Subcutaneous abdominal adipose tissue (tissue), 5 donors: ENCODE results near the gene POC1B.

ENCODE experiments used
- H3K27ac ChIP-seq: one replicate; pipeline ENCODE4 v1.7.0; 2013; ENCODE audit warnings: low read depth, mild to moderate bottlenecking, inconsistent platforms, low read length, moderate library complexity
- H3K27me3 ChIP-seq, 5 donors: one replicate each; pipeline ENCODE4 v1.7.0; 2013; ENCODE audit warnings: low read length in 5 of 5, inconsistent platforms in 1 of 5; ENCODE audit not compliant: control insufficient read depth in 5 of 5, insufficient read depth in 4 of 5
- H3K36me3 ChIP-seq, 5 donors: one replicate each; pipeline ENCODE4 v1.7.0; 2013; ENCODE audit warnings: low read length in 5 of 5; ENCODE audit not compliant: control insufficient read depth in 5 of 5, insufficient read depth in 5 of 5
- H3K4me1 ChIP-seq, 5 donors: one replicate each; pipeline ENCODE4 v1.7.0; 2013; ENCODE audit warnings: low read length in 5 of 5, mild to moderate bottlenecking in 3 of 5, moderate library complexity in 1 of 5; ENCODE audit not compliant: control insufficient read depth in 5 of 5, insufficient read depth in 5 of 5
- H3K4me3 ChIP-seq, 5 donors: one replicate each; pipeline ENCODE4 v1.7.0; 2013; ENCODE audit warnings: low read length in 5 of 5, low read depth in 1 of 5
- H3K9ac ChIP-seq, 5 donors: one replicate each; pipeline ENCODE4 v1.7.0; 2013; ENCODE audit warnings: low read length in 5 of 5, mild to moderate bottlenecking in 4 of 5, moderate library complexity in 3 of 5
- H3K9me3 ChIP-seq, 5 donors: one replicate each; pipeline ENCODE4 v1.7.0; 2013; ENCODE audit warnings: low read length in 5 of 5; ENCODE audit not compliant: control insufficient read depth in 5 of 5
- donor health status: healthy.
- donor health status: healthy.
- donor health status: healthy.
- donor health status: healthy.
- donor health status: healthy.

Gene POC1B

DNA sequence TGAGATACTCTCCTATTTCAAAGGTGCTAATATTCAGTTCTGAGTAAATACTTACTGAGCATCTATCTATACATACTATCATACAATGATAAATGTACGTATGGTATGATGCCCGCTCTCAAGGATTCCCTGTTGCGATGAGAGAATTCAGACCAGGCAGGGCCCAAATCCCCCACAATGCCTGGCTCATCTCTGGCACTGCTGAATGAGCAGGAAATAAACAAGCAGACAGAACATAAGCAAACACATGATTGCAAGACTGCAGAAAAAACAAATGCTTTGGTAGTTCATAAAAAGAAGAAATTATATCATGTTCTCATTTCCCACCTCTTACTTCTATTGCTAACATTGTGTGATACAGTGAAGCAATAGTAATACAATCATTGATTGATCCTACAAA, 96.3 kb downstream of the POC1B start:
- no peak overlapping the region for H3K9ac ChIP-seq
- H3K27ac ChIP-seq = no peak overlapping the region
- H3K4me1 ChIP-seq = peaks cover 0 to 5% (median 0%) of the 10 kb centered on the region in 5 donors
- H3K36me3 ChIP-seq = peaks cover 0 to 4% (median 0%) of the 10 kb centered on the region in 5 donors
- H3K9me3 ChIP-seq = no peaks in the 10 kb centered on the region
- no peak overlapping the region for H3K4me3 ChIP-seq
- no peaks in the 10 kb centered on the region for H3K27me3 ChIP-seq

DNA sequence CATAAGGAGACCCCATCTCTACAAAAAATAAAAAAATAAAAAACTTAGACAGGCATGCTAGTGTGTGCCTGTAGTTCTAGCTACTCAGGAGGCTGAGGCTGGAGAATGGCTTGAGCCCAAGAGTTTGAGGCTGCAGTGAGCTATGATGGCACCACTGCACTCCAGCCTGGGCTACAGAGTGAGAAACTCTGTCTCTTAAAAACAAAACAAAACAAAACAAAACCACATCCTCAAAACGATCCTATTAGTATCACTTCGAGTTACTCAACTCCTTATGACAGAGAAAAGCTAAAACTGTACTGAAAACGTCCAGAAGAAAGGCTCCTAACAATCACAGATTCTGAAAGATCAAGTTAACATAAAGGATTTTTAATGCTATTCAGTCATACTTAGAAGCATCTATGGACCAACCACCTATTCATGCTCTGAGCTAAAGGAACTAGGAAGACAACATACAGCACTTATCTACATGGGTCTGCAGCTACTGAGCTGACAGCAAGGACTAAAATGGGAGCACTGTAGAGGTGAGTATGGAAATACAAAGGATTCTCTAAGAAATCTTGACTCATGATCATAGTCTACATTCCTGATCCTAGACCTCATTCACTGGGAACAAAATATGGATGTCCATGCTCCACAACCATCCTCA, 98.2 kb downstream of the POC1B start:
- H3K9me3 ChIP-seq = no peaks in the 10 kb centered on the region

DNA sequence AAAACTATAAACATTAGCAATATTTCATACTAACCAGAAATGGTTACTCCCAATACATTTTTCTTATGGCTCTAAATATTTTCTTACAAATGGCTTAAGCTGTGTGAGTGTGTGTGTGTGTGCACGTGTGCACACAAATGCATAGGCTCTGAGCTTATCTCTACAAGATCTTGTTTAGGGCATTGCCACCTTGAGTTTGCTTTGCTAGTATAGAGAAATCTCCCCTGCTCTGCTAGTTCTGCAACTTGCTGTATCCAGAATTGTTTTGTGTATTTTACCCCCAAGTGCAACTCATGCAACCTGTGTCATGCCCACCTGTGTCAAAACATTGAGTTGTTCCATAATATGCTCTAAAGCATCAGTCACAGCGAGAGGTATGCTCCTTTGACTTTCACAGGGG, 101.0 kb downstream of the POC1B start:
- Histone ChIP-seq H3K27ac (no peak overlapping the region), H3K9me3 (no peaks in the 10 kb centered on the region), H3K36me3 (peaks cover 0 to 4% (median 0%) of the 10 kb centered on the region in 5 donors), H3K4me3 (no peak overlapping the region), H3K27me3 (no peaks in the 10 kb centered on the region), H3K9ac (no peak overlapping the region), H3K4me1 (peaks cover 0 to 5% (median 0%) of the 10 kb centered on the region in 5 donors)

More for the DNA sequence above, 98.2 kb downstream of the POC1B start:
- Histone ChIP-seq H3K9ac (no peak overlapping the region), H3K27ac (no peak overlapping the region), H3K27me3 (no peaks in the 10 kb centered on the region), H3K36me3 (peaks cover 0 to 4% (median 0%) of the 10 kb centered on the region in 5 donors), H3K4me1 (peaks cover 0 to 5% (median 0%) of the 10 kb centered on the region in 5 donors), H3K4me3 (no peak overlapping the region)

DNA sequence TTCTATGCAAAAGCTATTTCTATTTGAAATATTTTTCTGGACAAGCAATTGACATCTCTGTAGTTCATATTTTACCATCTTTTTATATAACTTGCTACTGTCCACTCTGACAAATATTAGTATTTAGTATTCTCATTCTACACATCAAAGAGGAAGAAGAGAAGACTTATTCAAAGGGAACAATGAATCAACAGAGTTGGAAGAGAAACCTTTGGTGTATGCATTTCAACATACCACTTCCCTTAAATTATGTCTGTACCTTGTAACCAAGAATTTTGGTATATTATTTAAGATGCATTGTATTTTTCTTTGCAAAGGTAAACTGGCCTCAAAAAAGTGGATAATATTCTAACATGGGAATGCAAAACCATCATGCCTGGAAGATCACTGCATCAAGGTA, 101.5 kb downstream of the POC1B start:
- no peaks in the 10 kb centered on the region for H3K9me3 ChIP-seq
- H3K4me3 ChIP-seq = no peak overlapping the region
- H3K4me1 ChIP-seq = peaks cover 0 to 5% (median 0%) of the 10 kb centered on the region in 5 donors
- peaks cover 0 to 4% (median 0%) of the 10 kb centered on the region in 5 donors for H3K36me3 ChIP-seq
- H3K27ac ChIP-seq = no peak overlapping the region
- no peak overlapping the region for H3K9ac ChIP-seq
- no peaks in the 10 kb centered on the region for H3K27me3 ChIP-seq

DNA sequence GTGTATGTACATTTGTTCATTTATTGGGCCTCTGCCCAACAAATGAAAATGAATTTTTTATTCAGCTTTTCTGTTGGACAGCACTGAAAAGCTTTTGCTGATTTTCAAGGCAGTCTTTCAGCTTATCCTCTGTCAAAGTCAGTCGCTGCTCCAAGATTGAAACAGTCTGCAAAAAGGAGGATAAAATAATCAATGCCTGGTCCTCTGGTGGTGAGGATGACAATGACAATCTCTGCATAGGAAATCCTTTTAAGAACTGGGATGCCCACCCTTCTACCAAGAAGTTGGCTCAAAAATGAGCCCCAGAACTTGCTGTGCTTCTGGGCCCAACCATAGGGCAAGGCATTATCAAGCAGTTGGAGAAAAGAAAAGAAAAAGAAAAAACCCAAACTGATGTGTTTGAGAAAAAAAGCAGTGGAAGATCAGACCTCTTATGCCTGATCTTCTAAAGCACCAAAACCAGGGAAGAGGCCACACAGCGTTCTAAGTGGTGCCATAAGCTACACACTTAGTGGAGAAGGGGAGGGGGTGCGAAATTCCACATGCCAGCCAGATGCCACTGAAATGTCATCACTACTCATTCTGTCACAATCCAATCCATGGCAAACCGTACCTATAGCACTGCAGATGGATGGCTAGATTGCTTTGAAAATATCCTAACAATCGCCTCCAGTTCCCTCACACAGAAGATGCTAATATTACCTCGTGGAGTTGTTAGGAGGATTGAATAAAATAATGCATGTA, 104.6 kb downstream of the POC1B start:
- H3K36me3 ChIP-seq = peaks cover 0 to 4% (median 0%) of the 10 kb centered on the region in 5 donors
- no peak overlapping the region for H3K9ac ChIP-seq
- peaks cover 0 to 5% (median 0%) of the 10 kb centered on the region in 5 donors for H3K4me1 ChIP-seq
- H3K27me3 ChIP-seq = no peaks in the 10 kb centered on the region
- H3K4me3 ChIP-seq = no peak overlapping the region
- H3K27ac ChIP-seq = no peak overlapping the region
- no peaks in the 10 kb centered on the region for H3K9me3 ChIP-seq

DNA sequence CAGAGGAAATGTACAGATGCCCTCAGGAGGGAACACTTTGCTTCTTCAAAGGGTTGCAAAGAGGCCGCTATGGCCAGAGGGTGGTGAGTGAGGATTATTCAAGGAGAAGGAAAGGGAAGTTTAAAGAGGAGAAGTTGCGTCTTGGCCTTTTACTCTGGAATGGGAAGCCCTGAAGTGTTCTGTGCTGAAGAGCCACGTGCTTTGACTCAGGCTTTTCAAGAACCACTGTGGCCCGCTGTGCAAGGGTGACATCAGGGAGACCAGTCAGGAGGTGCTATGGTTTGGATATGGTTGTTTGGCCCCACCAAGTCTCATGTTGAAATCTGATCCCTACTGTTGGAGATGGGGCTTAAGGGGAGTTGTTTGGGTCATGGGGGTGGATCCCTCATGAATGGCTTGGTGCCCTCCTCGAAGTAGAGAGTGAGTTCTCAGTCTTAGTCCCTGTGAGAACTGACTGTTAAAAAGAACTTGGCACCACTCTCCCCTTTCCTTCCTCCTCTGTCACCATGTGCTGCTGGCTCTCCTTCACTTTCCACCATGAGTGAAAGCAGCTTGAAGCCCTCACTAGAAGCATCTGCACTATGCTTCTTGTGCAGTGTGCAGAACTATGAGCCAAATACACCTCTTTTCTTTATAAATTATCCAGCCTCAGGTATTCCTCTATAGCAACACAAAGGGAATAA, 107.5 kb downstream of the POC1B start:
- Histone ChIP-seq H3K9ac (no peak overlapping the region), H3K4me3 (no peak overlapping the region), H3K36me3 (no peaks in the 10 kb centered on the region), H3K9me3 (no peaks in the 10 kb centered on the region), H3K4me1 (peaks cover 0 to 12% (median 0%) of the 10 kb centered on the region in 5 donors), H3K27me3 (no peaks in the 10 kb centered on the region), H3K27ac (no peak overlapping the region)

DNA sequence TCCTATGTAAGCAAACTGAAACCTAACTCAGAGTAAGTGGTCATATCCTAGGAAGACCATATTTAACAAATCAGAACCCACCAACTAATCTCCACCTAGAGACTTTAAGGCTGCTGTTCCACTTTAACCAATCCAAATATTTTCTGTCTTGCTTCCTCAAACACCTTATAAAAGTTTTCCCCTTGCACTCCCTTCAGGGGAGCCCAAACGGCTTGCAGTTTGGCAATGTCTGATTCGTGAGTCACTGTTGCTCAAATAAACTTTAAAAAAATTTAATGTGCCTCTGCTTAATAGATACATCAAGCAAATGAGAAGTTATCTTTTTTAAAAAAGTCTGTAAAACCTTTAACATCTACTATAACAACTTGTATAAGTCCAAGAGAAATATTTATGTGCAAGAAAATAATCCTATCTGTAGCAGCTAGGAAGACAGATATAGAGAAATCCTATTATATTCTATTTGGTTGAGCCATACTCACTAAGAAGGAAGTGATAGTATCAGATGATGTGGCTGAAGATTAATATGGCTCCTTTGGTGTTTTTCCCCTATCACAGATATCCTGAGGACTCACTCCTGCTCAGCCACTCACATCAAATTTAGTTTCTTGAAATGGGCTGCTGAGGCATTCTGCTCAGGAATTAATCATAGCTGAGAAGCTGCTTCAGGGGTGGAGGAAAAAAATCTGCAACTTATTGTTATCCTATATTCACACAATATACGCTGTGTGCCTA, 108.4 kb downstream of the POC1B start:
- H3K4me1 ChIP-seq = peaks cover 0 to 12% (median 0%) of the 10 kb centered on the region in 5 donors
- no peaks in the 10 kb centered on the region for H3K36me3 ChIP-seq
- H3K27me3 ChIP-seq = no peaks in the 10 kb centered on the region
- no peaks in the 10 kb centered on the region for H3K9me3 ChIP-seq
- no peak overlapping the region for H3K27ac ChIP-seq
- H3K4me3 ChIP-seq = no peak overlapping the region
- no peak overlapping the region for H3K9ac ChIP-seq

DNA sequence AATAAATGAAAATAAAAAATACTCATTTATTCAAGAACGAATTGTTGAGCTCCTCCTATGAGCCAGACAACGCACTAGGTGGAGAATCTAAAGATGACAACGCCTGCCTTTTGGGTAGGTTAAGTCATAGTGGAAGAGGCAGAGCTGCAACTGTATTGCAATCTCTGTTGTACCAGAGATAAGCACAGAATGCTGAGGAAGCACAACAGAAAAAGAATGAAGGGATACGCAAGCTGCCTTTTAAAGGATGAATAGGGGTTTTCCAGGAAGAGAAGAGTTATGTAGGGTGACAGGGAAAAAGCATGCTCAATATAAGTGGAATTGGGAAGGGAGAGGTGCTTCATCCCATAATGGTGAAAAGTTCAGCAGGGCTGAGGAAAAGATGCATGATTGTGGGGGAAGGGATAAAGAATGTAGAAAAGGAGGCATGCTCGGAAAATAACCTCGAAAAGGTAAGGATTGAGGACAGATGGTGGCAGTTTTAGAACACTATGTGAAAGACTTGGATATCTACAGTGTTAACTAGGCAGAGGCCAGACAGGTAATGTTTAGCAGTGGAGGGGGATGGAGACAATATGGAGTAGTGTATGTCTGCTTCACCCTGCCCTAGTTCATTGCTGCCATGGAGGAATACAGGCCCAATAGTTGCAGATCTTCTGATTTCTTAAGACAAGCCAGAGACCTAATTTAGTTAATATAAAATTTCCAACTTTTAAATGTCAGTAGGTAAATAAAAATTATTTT, 109.6 kb downstream of the POC1B start:
- H3K4me1 ChIP-seq = peaks cover 0 to 12% (median 0%) of the 10 kb centered on the region in 5 donors
- no peak overlapping the region for H3K27ac ChIP-seq
- no peak overlapping the region for H3K4me3 ChIP-seq
- no peaks in the 10 kb centered on the region for H3K36me3 ChIP-seq
- H3K9ac ChIP-seq = no peak overlapping the region
- no peaks in the 10 kb centered on the region for H3K9me3 ChIP-seq
- H3K27me3 ChIP-seq = no peaks in the 10 kb centered on the region

DNA sequence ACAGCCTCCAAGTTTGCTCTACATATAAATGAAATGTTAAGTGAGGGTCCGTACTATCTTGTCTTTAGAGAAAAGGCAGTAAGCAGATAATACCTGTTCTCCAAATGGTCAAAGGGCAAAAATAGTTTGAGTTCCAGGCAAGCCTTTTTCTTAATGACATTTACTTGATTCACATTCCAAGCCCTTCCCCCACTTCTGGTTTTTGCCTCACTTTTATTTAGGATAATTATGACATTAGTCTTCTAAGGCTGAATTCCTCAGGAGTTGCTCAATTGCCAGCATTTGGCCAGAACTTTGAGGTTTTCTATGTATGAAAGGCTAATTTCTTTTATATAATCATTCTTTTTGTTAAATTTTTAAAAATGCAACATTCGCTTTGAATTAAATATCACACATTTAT, 111.0 kb downstream of the POC1B start:
- no peak overlapping the region for H3K4me3 ChIP-seq
- no peak overlapping the region for H3K27ac ChIP-seq
- peaks cover 0 to 12% (median 0%) of the 10 kb centered on the region in 5 donors for H3K4me1 ChIP-seq
- H3K9ac ChIP-seq = no peak overlapping the region
- no peaks in the 10 kb centered on the region for H3K36me3 ChIP-seq
- no peaks in the 10 kb centered on the region for H3K9me3 ChIP-seq
- no peaks in the 10 kb centered on the region for H3K27me3 ChIP-seq
